Ovary (tissue), 9 donors: ENCODE data around the gene ITGB7. TPM values are rescaled to one million over a fixed set of nuclear protein-coding genes. Genes with fewer than 3 reads are reported as not detected.

Experiments
- DNase-seq, 5 donors: peaks; one replicate each; pipeline ENCODE4 v3.0.0-alpha.2; 2019 to 2020
- H3K27ac ChIP-seq, 2 donors: fragments of 200-600 bp; one replicate each; pipeline versions ENCODE4 v1.5.1 to v1.8.0; 2019 to 2022
- H3K27me3 ChIP-seq: fragments of 200-600 bp; one replicate; pipeline ENCODE4 v1.8.0; 2022
- H3K36me3 ChIP-seq: fragments of 200-600 bp; sonication (generic); one replicate; pipeline ENCODE4 v1.5.1; 2019
- H3K4me1 ChIP-seq: one replicate; pipeline ENCODE4 v1.8.1; 2013; ENCODE audit warnings: mild to moderate bottlenecking, moderate library complexity; ENCODE audit not compliant: insufficient read depth
- H3K4me3 ChIP-seq: fragments of 200-600 bp; sonication (generic); one replicate; pipeline ENCODE4 v1.5.1; 2017
- H3K9me3 ChIP-seq, 2 donors: fragments of 200-600 bp in 1 of 2; sonication (generic) in 1 of 2; one replicate each; pipeline versions ENCODE4 v1.5.1 to v1.8.1; 2013 to 2019; ENCODE audit warnings: mild to moderate bottlenecking in 1 of 2, moderate library complexity in 1 of 2
- CTCF ChIP-seq, 3 donors: fragments of 450-650 bp in 2 of 3; fragments of 200-600 bp in 1 of 3; IDR thresholded peaks; one replicate each; pipeline versions ENCODE4 v1.5.1 to v1.8.0; 2016 to 2022; ENCODE audit warnings: antibody characterized with exemption in 3 of 3, mild to moderate bottlenecking in 1 of 3
- EP300 ChIP-seq: sonication (generic); formaldehyde crosslinking; IDR thresholded peaks from one replicate; pipeline ENCODE4 v1.6.1; 2017; ENCODE audit warnings: antibody characterized with exemption
- POLR2A ChIP-seq: fragments of 450-650 bp; IDR thresholded peaks from one replicate; pipeline ENCODE4 v1.6.1; 2017; ENCODE audit warnings: antibody characterized with exemption, mild to moderate bottlenecking, moderate library complexity
- WGBS, 3 donors: extraction: QIAGEN DNeasy Blood & Tissue Kit in 1 of 3; methylation state at CpG; one replicate each; pipeline versions ENCODE4 v1.1.5 to v1.1.7; 2013 to 2017; 5-methylcytosine and 5-hydroxymethylcytosine counted together
- intact Hi-C, 4 donors: fragments of 100-400 bp; cut with DNase I; formaldehyde crosslinking; loops; one replicate each; pipeline versions ENCODE4 v1.11.0 to v1.15.1; 2022 to 2023
- polyA plus RNA-seq, 2 donors: library from polyadenylated mRNA; stranded (reverse); fragments of 200-250 nt in 1 of 2; fragments of 350-450 nt in 1 of 2; fragmentation: Illumina TruSeq in 1 of 2; extraction: RNeasy Lipid Tissue Mini Kit (QIAGEN cat#74804) in 1 of 2; gene quantifications; one replicate each; pipeline ENCODE4 v1.2.3, GENCODE V29; 2013 to 2014
- total RNA-seq, 7 donors: library from RNA; depleted of rRNA in 2 of 7; stranded (reverse); fragments of >200 nt in 2 of 7; fragmentation: NEBNext Ultra II Directional in 3 of 7; extraction: Animal tissue kit (Norgen Biotek cat#: 25700) in 3 of 7; gene quantifications; one replicate each; pipeline versions ENCODE4 v1.1.0 to v1.2.4, GENCODE V29; 2016 to 2023
- donor health status: DM: no; HTN: no; CAD: no; lungs with moderate emphysema.
- donor health status: DM: no; HTN: no; CAD: no.
- donor health status: Bipolar disorder and iron deficiency.
- donor health status: DM: yes; HTN: yes; CAD: no.
- donor health status: DM: no; HTN: no; CAD: no.
- donor health status: DM: yes; HTN: yes; CAD: no.

ITGB7 gene
- total and polyA plus RNA-seq, 9 donors, result 0.45 to 3.1 (median 1.7) TPM

GRCh38 chr12:53200107-53200457 is 7.0 kb downstream of the ITGB7 start:
- 89 to 93% (median 91%) methylated on average over 2 of the region's 2 CpGs for WGBS, 3 donors
- no peak for DNase-seq
- Histone ChIP-seq H3K4me1 (peaks cover 9% of the 10 kb centered on the region), H3K36me3 (no peaks in the 10 kb centered on the region), H3K4me3 (no peak overlapping the region), H3K27ac (no peak overlapping the region), H3K27me3 (no peaks in the 10 kb centered on the region), H3K9me3 (no peaks in the 10 kb centered on the region)
- intact Hi-C loops, result no loop called here
- TF ChIP-seq EP300 (no peak), POLR2A (no peak), CTCF (IDR thresholded peaks at IDR 0.05) (no peak)

- H3K4me1 ChIP-seq, result peaks cover 9% of the 10 kb centered on the region
- intact Hi-C loops, result loop anchor here (5.0 kb wide), 3 partner anchors 37 to 132 kb away; no protein-coding TSS in a partner anchor
- H3K4me3 ChIP-seq, result no peak overlapping the region
- TF ChIP-seq EP300, result no peak
- no peak for TF ChIP-seq CTCF (IDR thresholded peaks at IDR 0.05)
- TF ChIP-seq POLR2A, result no peak
- no peak for DNase-seq
- H3K9me3 ChIP-seq, result no peaks in the 10 kb centered on the region
- H3K27ac ChIP-seq, result no peak overlapping the region
- no peaks in the 10 kb centered on the region for H3K36me3 ChIP-seq
- 90 to 92% (median 91%) methylated on average over 3 of the region's 3 CpGs for WGBS, 3 donors
- H3K27me3 ChIP-seq, result no peaks in the 10 kb centered on the region
Observed at GRCh38 chr12:53199700-53200099, 7.4 kb downstream of the ITGB7 start.

GRCh38 chr12:53198486-53199110 is 8.5 kb downstream of the ITGB7 start:
- H3K4me1 ChIP-seq, result peaks cover 9% of the 10 kb centered on the region
- WGBS, 3 donors, result 92 to 94% (median 93%) methylated on average over 5 of the region's 5 CpGs
- H3K9me3 ChIP-seq, result no peaks in the 10 kb centered on the region
- H3K4me3 ChIP-seq, result no peak overlapping the region
- no peaks in the 10 kb centered on the region for H3K27me3 ChIP-seq
- DNase-seq, result no peak
- intact Hi-C loops, result loop anchor here (5.0 kb wide), 3 partner anchors 36 to 131 kb away; no protein-coding TSS in a partner anchor
- no peak for TF ChIP-seq CTCF (IDR thresholded peaks at IDR 0.05)
- no peak for TF ChIP-seq POLR2A
- no peaks in the 10 kb centered on the region for H3K36me3 ChIP-seq
- no peak overlapping the region for H3K27ac ChIP-seq

GRCh38 chr12:53197011-53197640 is 9.9 kb downstream of the ITGB7 start:
- no peak for DNase-seq
- intact Hi-C loops, result loop anchor here (5.0 kb wide), 3 partner anchors 35 to 130 kb away; no protein-coding TSS in a partner anchor

More at GRCh38 chr12:53197011-53197640, 9.9 kb downstream of the ITGB7 start:
- Histone ChIP-seq H3K9me3 (no peaks in the 10 kb centered on the region), H3K4me3 (no peak overlapping the region), H3K36me3 (no peaks in the 10 kb centered on the region), H3K4me1 (peaks cover 9% of the 10 kb centered on the region), H3K27ac (no peak overlapping the region), H3K27me3 (no peaks in the 10 kb centered on the region)
- WGBS, 3 donors, result 62 to 77% (median 66%) methylated on average over 17 to 19 of the region's 19 CpGs
- no peak for TF ChIP-seq POLR2A
- no peak for TF ChIP-seq EP300
- TF ChIP-seq CTCF (IDR thresholded peaks at IDR 0.05), result no peak
